SK-N-SH (cell line): ENCODE data around the gene GFOD2. TPM values are rescaled to one million over a fixed set of nuclear protein-coding genes. Genes with fewer than 3 reads are reported as not detected.

ENCODE experiments used
- CTCF ChIA-PET: fragments of 300-600, 350-600 bp; formaldehyde crosslinking; extraction: SDS; loops from one replicate; lab custom pipeline; 2021; lab: Yijun Ruan, JAX
- POLR2A ChIA-PET: fragments of 350-600 bp; sonication (Branson Sonifier 250); formaldehyde crosslinking; extraction: SDS; loops from one replicate; lab custom pipeline; 2020; ENCODE audit warnings: antibody characterized with exemption, inconsistent platforms; lab: Yijun Ruan, JAX
- DNase-seq: peaks from one replicate; pipeline ENCODE4 v3.0.0; 2012
- H2AFZ ChIP-seq: fragments of 200-600 bp; sonication (generic); 2 replicates; pipeline ENCODE4 v1.8.1; 2016; ENCODE audit warnings: antibody characterized with exemption, mild to moderate bottlenecking, low read depth
- H3F3A ChIP-seq: fragments of 200-600 bp; sonication (generic); replicated peaks from 2 replicates; pipeline ENCODE3; 2016; ENCODE audit warnings: antibody characterized with exemption, mild to moderate bottlenecking; ENCODE audit not compliant: insufficient read depth
- H3K27ac ChIP-seq, 2 experiments: fragments of 200-500 bp in 1 of 2; fragments of 200-600 bp in 1 of 2; sonication (Bioruptor generic) in 1 of 2; sonication (generic), shearing (Covaris generic) in 1 of 2; 2 replicates each; pipeline versions ENCODE4 v1.5.1 to v1.6.1; 2014 to 2016; ENCODE audit warnings: low read depth in 2 of 2, inconsistent platforms in 1 of 2, low read length in 1 of 2, mild to moderate bottlenecking in 1 of 2, mixed read lengths in 1 of 2
- H3K27me3 ChIP-seq: fragments of 200-600 bp; sonication (generic), shearing (Covaris generic); 2 replicates; pipeline ENCODE4 v1.6.1; 2016; ENCODE audit warnings: mixed run types; ENCODE audit not compliant: insufficient read depth
- H3K36me3 ChIP-seq, 2 experiments: fragments of 200-500 bp in 1 of 2; fragments of 200-600 bp in 1 of 2; sonication (Bioruptor generic) in 1 of 2; sonication (generic) in 1 of 2; replicated peaks in 1 of 2; 2 replicates each; pipeline versions ENCODE3 to v1.5.1; 2014 to 2016; ENCODE audit warnings: low read length in 1 of 2, mild to moderate bottlenecking in 1 of 2; ENCODE audit not compliant: insufficient read depth in 2 of 2, control insufficient read depth in 1 of 2
- H3K4me1 ChIP-seq, 2 experiments: fragments of 200-500 bp in 1 of 2; fragments of 200-600 bp in 1 of 2; sonication (Bioruptor generic) in 1 of 2; sonication (generic), shearing (Covaris generic) in 1 of 2; 2 replicates each; pipeline versions ENCODE4 v1.5.1 to v1.6.1; 2014 to 2016; ENCODE audit warnings: low read depth in 1 of 2, low read length in 1 of 2, mixed run types in 1 of 2; ENCODE audit not compliant: insufficient read depth in 2 of 2, control insufficient read depth in 1 of 2
- H3K4me2 ChIP-seq: fragments of 200-600 bp; sonication (generic), shearing (Covaris generic); 2 replicates; pipeline ENCODE4 v1.6.1; 2017; ENCODE audit warnings: mixed run types
- H3K4me3 ChIP-seq, 2 experiments: fragments of 200-500 bp in 1 of 2; fragments of 200-600 bp in 1 of 2; sonication (Bioruptor generic) in 1 of 2; sonication (generic), shearing (Covaris generic) in 1 of 2; 2 replicates each; pipeline versions ENCODE4 v1.5.1 to v1.8.1; 2014 to 2016; ENCODE audit warnings: low read depth in 2 of 2, inconsistent platforms in 1 of 2, low read length in 1 of 2, mild to moderate bottlenecking in 1 of 2, mixed read lengths in 1 of 2, moderate library complexity in 1 of 2
- H3K79me2 ChIP-seq: fragments of 200-600 bp; sonication (generic); 2 replicates; pipeline ENCODE4 v1.8.1; 2017; ENCODE audit warnings: mild to moderate bottlenecking; ENCODE audit not compliant: insufficient read depth
- H3K9ac ChIP-seq: fragments of 200-600 bp; sonication (generic); 2 replicates; pipeline ENCODE4 v1.6.1; 2017; ENCODE audit warnings: mixed run types
- H3K9me2 ChIP-seq: fragments of 200-600 bp; sonication (generic); 2 replicates; pipeline ENCODE4 v1.6.1; 2017; ENCODE audit warnings: mixed run types
- H3K9me3 ChIP-seq: fragments of 200-600 bp; sonication (generic); 2 replicates; pipeline ENCODE4 v1.6.1; 2017; ENCODE audit warnings: mixed run types, mild to moderate bottlenecking, moderate library complexity
- H4K20me1 ChIP-seq: fragments of 200-600 bp; sonication (generic); 2 replicates; pipeline ENCODE4 v1.6.1; 2017; ENCODE audit warnings: mild to moderate bottlenecking, mixed run types; ENCODE audit not compliant: insufficient read depth
- ELF1 ChIP-seq: IDR thresholded peaks from 2 replicates; pipeline ENCODE4 v1.4.0; 2012
- EP300 ChIP-seq, 2 experiments: IDR thresholded peaks; 2 replicates each; pipeline versions ENCODE4 v1.4.0 to v1.6.1; 2012; ENCODE audit warnings: borderline replicate concordance in 1 of 2, low read depth in 1 of 2, low read length in 1 of 2
- EZH2phosphoT487 ChIP-seq: fragments of 200-600 bp; sonication (generic); IDR thresholded peaks from 2 replicates; pipeline ENCODE4 v1.6.1; 2017; ENCODE audit warnings: low read depth, mixed run types, mild to moderate bottlenecking, antibody characterized with exemption, moderate library complexity, borderline replicate concordance
- FOSL2 ChIP-seq: IDR thresholded peaks from 2 replicates; pipeline ENCODE4 v1.4.0; 2012; ENCODE audit warnings: low read depth, mild to moderate bottlenecking, moderate library complexity, borderline replicate concordance
- FOXJ3 ChIP-seq: sonication (generic); formaldehyde crosslinking; IDR thresholded peaks from 2 replicates; pipeline ENCODE4 v1.5.1; 2020; ENCODE audit warnings: mild to moderate bottlenecking, missing genetic modification reagents
- GABPA ChIP-seq: IDR thresholded peaks from 2 replicates; pipeline ENCODE4 v1.4.0; 2012; ENCODE audit warnings: low read depth, mild to moderate bottlenecking
- GATA2 ChIP-seq: sonication (generic); formaldehyde crosslinking; IDR thresholded peaks from 2 replicates; pipeline ENCODE4 v1.5.0; 2020; ENCODE audit warnings: mild to moderate bottlenecking, missing genetic modification reagents
- MXI1 ChIP-seq: IDR thresholded peaks from 2 replicates; pipeline ENCODE4 v1.6.1; 2012; ENCODE audit warnings: mild to moderate bottlenecking, low read depth, low read length, improper control_type of control experiment
- NRF1 ChIP-seq: IDR thresholded peaks from 2 replicates; pipeline ENCODE4 v1.6.1; 2012; ENCODE audit warnings: low read depth, mild to moderate bottlenecking, low read length
- POLR2AphosphoS5 ChIP-seq: IDR thresholded peaks from 2 replicates; pipeline ENCODE4 v1.6.1; 2012; ENCODE audit warnings: low read depth, low read length
- RAD21 ChIP-seq: IDR thresholded peaks from 2 replicates; pipeline ENCODE4 v1.6.1; 2012; ENCODE audit warnings: mild to moderate bottlenecking, low read length
- RFX5 ChIP-seq: IDR thresholded peaks from 2 replicates; pipeline ENCODE4 v1.6.1; 2012; ENCODE audit warnings: mild to moderate bottlenecking, improper control_type of control experiment, low read length
- RXRA ChIP-seq: IDR thresholded peaks from 2 replicates; pipeline ENCODE4 v1.4.0; 2012; ENCODE audit warnings: low read depth, mild to moderate bottlenecking, borderline replicate concordance
- SMC3 ChIP-seq: IDR thresholded peaks from 2 replicates; pipeline ENCODE4 v1.6.1; 2012; ENCODE audit warnings: low read depth, low read length, improper control_type of control experiment
- TAF1 ChIP-seq: IDR thresholded peaks from 2 replicates; pipeline ENCODE4 v1.6.1; 2012; ENCODE audit warnings: low read depth, mild to moderate bottlenecking, low read length, moderate library complexity, borderline replicate concordance
- YY1 ChIP-seq: IDR thresholded peaks from 2 replicates; pipeline ENCODE4 v1.4.0; 2012; ENCODE audit warnings: low read depth, mild to moderate bottlenecking
- WGBS: methylation state at CpG from one replicate; pipeline ENCODE4 v1.1.6; 2017; ENCODE audit warnings: low lambda C conversion rate; 5-methylcytosine and 5-hydroxymethylcytosine counted together
- polyA plus RNA-seq, 3 experiments: library from polyadenylated mRNA; depleted of rRNA; stranded (reverse); fragments of >200 nt; gene quantifications; 2 replicates each; pipeline ENCODE4 v1.2.3, GENCODE V29; 2012
- TF ChIP-seq, protein P1 (sequence below): IDR thresholded peaks from 2 replicates; pipeline ENCODE4; 2012
- TF ChIP-seq, protein P2 (sequence below): fragments of 150-350 bp; IDR thresholded peaks from 2 replicates; pipeline ENCODE4 v1.6.1; 2016; ENCODE audit warnings: mild to moderate bottlenecking, low read depth, low read length
- TF ChIP-seq, protein P3 (sequence below): IDR thresholded peaks from 2 replicates; pipeline ENCODE4 v1.4.0; 2012; ENCODE audit warnings: low read depth, borderline replicate concordance
- TF ChIP-seq, protein P4 (sequence below): fragments of 150-350 bp; IDR thresholded peaks from 2 replicates; pipeline ENCODE4 v1.6.1; 2017; ENCODE audit warnings: antibody characterized with exemption, low read length, low read depth, borderline replicate concordance

GFOD2 gene
- polyA plus RNA-seq, 1 of the 3 experiments (the other 2 are of a cell fraction) = 19.0 TPM

DNA sequence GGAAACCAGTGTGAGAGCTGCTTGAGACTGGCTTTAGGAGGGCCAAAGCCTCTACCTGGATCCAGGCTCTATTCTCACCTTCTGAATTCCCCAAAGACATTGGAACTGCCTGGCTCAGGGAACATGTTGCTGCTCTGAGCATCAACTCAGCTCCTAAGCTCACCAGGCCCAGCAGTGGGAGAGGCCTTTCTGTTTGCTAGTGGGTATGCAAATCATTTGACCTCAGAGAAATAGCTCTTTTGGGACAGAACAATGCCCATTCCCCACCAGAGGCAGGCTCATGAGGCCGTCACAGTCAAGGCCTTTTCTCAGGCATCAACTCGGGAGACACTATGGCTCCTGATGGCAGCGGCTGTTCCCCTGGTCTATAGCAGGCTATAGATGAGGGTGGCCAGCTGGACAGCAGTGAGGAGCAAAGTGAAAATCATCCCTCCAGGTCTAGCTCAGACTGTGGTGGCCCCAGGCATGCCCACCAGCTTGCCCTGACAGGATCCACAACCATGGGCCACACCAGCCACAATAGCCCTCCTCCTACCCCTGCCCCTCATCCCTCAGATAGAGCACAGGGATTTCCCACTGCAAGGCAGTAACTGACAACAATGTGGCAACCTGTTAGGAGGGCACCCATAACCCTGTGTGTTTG, 30.4 kb upstream of the GFOD2 start:
- Histone ChIP-seq H3K36me3 (peaks cover 0 to under 1% of the 10 kb centered on the region in 2 experiments), H3K27ac (no peak overlapping the region), H3K4me3 (no peak overlapping the region), H4K20me1 (no peaks in the 10 kb centered on the region), H3K4me2 (no peak overlapping the region), H2AFZ (no peak overlapping the region), H3K79me2 (no peaks in the 10 kb centered on the region), H3K27me3 (no peaks in the 10 kb centered on the region), H3K9me3 (no peaks in the 10 kb centered on the region), H3F3A (no peaks in the 10 kb centered on the region), H3K9ac (no peak overlapping the region), H3K9me2 (no peaks in the 10 kb centered on the region), H3K4me1 (no peaks in the 10 kb centered on the region; a peak in 1 of 4 replicates)
- ChIA-PET POLR2A (no interaction called here), CTCF (interaction anchor here (1.0 kb wide), 1 partner anchor 67 kb away, joined by 3 read pairs; no protein-coding TSS in a partner anchor)
- TF ChIP-seq TAF1 (no peak), MXI1 (no peak), FOXJ3 (no peak), GABPA (no peak), FOSL2 (no peak), GATA2 (CRISPR knock-in tag) (no peak), SMC3 (no peak), RFX5 (no peak), POLR2AphosphoS5 (no peak), ELF1 (no peak), EZH2phosphoT487 (no peak), RAD21 (no peak), EP300 (IDR thresholded peaks at IDR 0.05; ENCODE audit: borderline replicate concordance in 1 of 2, low read depth in 1 of 2, low read length in 1 of 2) (no peak), RXRA (no peak), NRF1 (no peak), YY1 (no peak)
- TF ChIP-seq, protein P1, sequence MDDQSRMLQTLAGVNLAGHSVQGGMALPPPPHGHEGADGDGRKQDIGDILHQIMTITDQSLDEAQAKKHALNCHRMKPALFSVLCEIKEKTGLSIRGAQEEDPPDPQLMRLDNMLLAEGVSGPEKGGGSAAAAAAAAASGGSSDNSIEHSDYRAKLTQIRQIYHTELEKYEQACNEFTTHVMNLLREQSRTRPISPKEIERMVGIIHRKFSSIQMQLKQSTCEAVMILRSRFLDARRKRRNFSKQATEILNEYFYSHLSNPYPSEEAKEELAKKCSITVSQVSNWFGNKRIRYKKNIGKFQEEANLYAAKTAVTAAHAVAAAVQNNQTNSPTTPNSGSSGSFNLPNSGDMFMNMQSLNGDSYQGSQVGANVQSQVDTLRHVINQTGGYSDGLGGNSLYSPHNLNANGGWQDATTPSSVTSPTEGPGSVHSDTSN = no peak
- TF ChIP-seq, protein P2, sequence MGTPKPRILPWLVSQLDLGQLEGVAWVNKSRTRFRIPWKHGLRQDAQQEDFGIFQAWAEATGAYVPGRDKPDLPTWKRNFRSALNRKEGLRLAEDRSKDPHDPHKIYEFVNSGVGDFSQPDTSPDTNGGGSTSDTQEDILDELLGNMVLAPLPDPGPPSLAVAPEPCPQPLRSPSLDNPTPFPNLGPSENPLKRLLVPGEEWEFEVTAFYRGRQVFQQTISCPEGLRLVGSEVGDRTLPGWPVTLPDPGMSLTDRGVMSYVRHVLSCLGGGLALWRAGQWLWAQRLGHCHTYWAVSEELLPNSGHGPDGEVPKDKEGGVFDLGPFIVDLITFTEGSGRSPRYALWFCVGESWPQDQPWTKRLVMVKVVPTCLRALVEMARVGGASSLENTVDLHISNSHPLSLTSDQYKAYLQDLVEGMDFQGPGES = no peak
- TF ChIP-seq, protein P3, sequence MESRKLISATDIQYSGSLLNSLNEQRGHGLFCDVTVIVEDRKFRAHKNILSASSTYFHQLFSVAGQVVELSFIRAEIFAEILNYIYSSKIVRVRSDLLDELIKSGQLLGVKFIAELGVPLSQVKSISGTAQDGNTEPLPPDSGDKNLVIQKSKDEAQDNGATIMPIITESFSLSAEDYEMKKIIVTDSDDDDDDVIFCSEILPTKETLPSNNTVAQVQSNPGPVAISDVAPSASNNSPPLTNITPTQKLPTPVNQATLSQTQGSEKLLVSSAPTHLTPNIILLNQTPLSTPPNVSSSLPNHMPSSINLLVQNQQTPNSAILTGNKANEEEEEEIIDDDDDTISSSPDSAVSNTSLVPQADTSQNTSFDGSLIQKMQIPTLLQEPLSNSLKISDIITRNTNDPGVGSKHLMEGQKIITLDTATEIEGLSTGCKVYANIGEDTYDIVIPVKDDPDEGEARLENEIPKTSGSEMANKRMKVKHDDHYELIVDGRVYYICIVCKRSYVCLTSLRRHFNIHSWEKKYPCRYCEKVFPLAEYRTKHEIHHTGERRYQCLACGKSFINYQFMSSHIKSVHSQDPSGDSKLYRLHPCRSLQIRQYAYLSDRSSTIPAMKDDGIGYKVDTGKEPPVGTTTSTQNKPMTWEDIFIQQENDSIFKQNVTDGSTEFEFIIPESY = no peak
- TF ChIP-seq, protein P4, sequence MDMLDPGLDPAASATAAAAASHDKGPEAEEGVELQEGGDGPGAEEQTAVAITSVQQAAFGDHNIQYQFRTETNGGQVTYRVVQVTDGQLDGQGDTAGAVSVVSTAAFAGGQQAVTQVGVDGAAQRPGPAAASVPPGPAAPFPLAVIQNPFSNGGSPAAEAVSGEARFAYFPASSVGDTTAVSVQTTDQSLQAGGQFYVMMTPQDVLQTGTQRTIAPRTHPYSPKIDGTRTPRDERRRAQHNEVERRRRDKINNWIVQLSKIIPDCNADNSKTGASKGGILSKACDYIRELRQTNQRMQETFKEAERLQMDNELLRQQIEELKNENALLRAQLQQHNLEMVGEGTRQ = no peak
- DNase-seq = no peak
- 94% methylated on average over 2 of the region's 3 CpGs for WGBS
